ENCODE data around the gene MANSC4.
"Not testable (repeated sequence)": the region's sequence is repeated elsewhere in the genome, so short reads cannot be mapped to it uniquely, and the experiment has no call there.

The MANSC4 gene

DNA sequence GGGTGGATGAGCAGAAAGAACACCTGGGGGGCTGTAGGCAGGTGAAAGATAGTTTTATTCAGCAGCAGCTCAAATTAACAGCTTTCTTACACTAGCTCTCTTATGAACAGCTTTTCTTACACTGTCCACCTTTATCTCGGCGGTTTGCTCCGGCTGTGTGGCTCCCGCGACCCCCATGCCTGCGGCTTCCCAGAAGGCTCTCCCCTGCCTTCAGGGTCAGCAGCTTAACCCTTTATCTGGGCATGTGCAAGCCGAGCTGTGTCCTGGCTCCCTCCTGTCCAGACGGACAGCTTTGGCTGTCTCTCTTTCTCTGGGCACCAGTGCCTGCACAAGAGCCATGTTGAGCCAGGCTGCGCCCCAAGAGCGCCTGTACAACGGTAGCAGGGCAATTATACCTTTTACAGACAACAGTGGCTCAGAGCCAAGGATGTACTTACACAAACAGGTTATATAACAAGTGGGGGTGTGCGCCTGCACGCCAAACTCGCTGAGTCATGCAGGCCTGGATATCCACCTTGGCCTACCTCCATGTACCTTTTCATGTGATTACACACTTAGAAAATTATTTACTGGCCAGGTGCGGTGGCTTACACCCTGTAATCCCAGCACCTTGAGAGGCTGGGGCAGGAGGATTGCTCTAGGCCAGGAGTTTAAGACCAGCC lies 28.5 kb downstream of the MANSC4 start:
- Histone ChIP-seq H4K20me1 (ENCODE audit: insufficient read depth) (no peaks in the 10 kb centered on the region), H3K9ac (no peak overlapping the region), H3K27ac (no peak overlapping the region), H3K4me1 (ENCODE audit: low read depth, poor library complexity, severe bottlenecking) (no peaks in the 10 kb centered on the region), H3K27me3 (ENCODE audit: insufficient read depth, low read depth) (no peaks in the 10 kb centered on the region), H3K4me2 (no peak overlapping the region), H2AFZ (ENCODE audit: low read depth) (no peak overlapping the region), H3K79me2 (ENCODE audit: insufficient read depth, low read depth) (no peaks in the 10 kb centered on the region), H3K4me3 (IDR thresholded peaks at IDR 0.05; ENCODE audit: insufficient read depth, low read depth, low read length) (no peak overlapping the region), H3K36me3 (ENCODE audit: insufficient read depth) (no peaks in the 10 kb centered on the region)
- TF ChIP-seq CTCF (conservative IDR thresholded peaks at IDR 0.05; ENCODE audit: low read depth, low read length), result no peak

DNA sequence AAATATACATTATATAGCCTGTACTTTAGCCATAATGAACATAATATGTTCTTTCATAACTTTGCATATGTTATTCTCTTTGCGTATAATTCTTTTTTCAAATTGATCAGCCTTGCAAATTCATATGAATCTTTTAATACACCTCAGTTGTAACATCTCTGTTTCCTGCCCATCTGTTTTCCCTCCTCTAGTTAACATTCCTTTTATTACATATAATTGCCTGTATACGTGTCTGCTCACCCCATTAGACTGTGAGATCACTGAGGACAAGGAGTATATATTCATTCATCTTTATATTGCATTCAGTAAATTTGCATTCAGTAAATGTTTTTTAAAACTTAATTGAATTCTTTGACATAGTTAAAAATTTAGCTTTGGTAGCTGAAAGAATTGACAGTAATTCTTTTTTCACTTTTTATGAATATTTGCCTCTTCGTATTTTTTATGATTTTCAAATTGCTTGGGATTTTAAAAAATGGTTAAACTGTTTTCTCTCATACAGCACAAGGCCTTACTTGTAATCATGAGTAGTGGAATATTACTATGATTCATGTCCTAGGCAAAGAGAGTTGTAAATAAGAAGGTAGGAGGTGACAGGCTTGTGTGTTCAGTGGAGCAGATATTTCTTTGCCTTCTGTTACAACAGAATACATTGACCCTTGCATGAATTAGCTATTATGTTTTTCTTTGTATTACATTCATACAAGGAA lies 32.8 kb downstream of the MANSC4 start:
- H3K36me3 ChIP-seq (ENCODE audit: insufficient read depth), result no peaks in the 10 kb centered on the region
- H4K20me1 ChIP-seq (ENCODE audit: insufficient read depth), result no peaks in the 10 kb centered on the region
- TF ChIP-seq CTCF (conservative IDR thresholded peaks at IDR 0.05; ENCODE audit: low read depth, low read length), result no peak
- H3K4me2 ChIP-seq, result no peak overlapping the region
- no peak overlapping the region for H2AFZ ChIP-seq (ENCODE audit: low read depth)
- no peak overlapping the region for H3K4me3 ChIP-seq (IDR thresholded peaks at IDR 0.05; ENCODE audit: insufficient read depth, low read depth, low read length)
- no peaks in the 10 kb centered on the region for H3K79me2 ChIP-seq (ENCODE audit: insufficient read depth, low read depth)
- H3K4me1 ChIP-seq (ENCODE audit: low read depth, poor library complexity, severe bottlenecking), result no peaks in the 10 kb centered on the region
- no peak overlapping the region for H3K27ac ChIP-seq
- H3K9ac ChIP-seq, result no peak overlapping the region
- no peaks in the 10 kb centered on the region for H3K27me3 ChIP-seq (ENCODE audit: insufficient read depth, low read depth)

GRCh38 chr12:27745734-27746133 lies 34.3 kb downstream of the MANSC4 start:
- not testable (repeated sequence) for H3K4me3 ChIP-seq (IDR thresholded peaks at IDR 0.05; ENCODE audit: insufficient read depth, low read depth, low read length); H4K20me1 ChIP-seq (ENCODE audit: insufficient read depth); H3K9ac ChIP-seq; H3K27me3 ChIP-seq (ENCODE audit: insufficient read depth, low read depth); H3K79me2 ChIP-seq (ENCODE audit: insufficient read depth, low read depth); H3K36me3 ChIP-seq (ENCODE audit: insufficient read depth); H3K4me1 ChIP-seq (ENCODE audit: low read depth, poor library complexity, severe bottlenecking); H3K4me2 ChIP-seq; H3K27ac ChIP-seq; H2AFZ ChIP-seq (ENCODE audit: low read depth)

DNA sequence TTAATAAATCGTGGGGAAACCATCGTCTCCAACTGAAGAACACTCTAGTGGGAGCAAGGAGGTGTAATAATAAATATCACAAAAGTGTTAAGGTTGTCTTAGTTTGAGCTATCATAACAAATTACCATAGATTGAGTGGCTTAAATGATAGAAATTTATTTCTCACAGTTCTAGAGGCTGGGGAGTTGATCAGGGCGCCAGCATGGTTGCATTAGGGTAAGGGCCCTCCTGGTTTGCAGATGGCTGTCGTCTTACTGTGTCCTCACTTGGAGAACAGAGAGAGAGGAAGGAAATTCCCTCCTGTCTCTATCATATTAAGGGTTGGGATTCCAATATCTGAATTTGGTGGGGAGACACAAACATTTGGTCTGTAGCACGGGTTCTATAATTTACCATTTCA lies 36.4 kb downstream of the MANSC4 start:
- H3K27me3 ChIP-seq (ENCODE audit: insufficient read depth, low read depth), result no peaks in the 10 kb centered on the region
- no peak for TF ChIP-seq CTCF (conservative IDR thresholded peaks at IDR 0.05; ENCODE audit: low read depth, low read length)
- H3K36me3 ChIP-seq (ENCODE audit: insufficient read depth), result no peaks in the 10 kb centered on the region; the same call in 1 of the 2 replicates

GRCh38 chr12:27734321-27734720 lies 45.7 kb downstream of the MANSC4 start:
- H3K4me3 ChIP-seq (IDR thresholded peaks at IDR 0.05; ENCODE audit: insufficient read depth, low read depth, low read length); H3K79me2 ChIP-seq (ENCODE audit: insufficient read depth, low read depth); H3K4me2 ChIP-seq; H3K27me3 ChIP-seq (ENCODE audit: insufficient read depth, low read depth); H3K36me3 ChIP-seq (ENCODE audit: insufficient read depth); H4K20me1 ChIP-seq (ENCODE audit: insufficient read depth); H3K27ac ChIP-seq; H2AFZ ChIP-seq (ENCODE audit: low read depth); H3K9ac ChIP-seq: not testable (repeated sequence)
- H3K4me1 ChIP-seq (ENCODE audit: low read depth, poor library complexity, severe bottlenecking), result peaks cover 23% of the 10 kb centered on the region

More for the DNA sequence above, 36.4 kb downstream of the MANSC4 start:
- H3K9ac ChIP-seq, result no peak overlapping the region
- no peak overlapping the region for H3K4me3 ChIP-seq (IDR thresholded peaks at IDR 0.05; ENCODE audit: insufficient read depth, low read depth, low read length)
- H3K27ac ChIP-seq, result no peak overlapping the region
- H2AFZ ChIP-seq (ENCODE audit: low read depth), result no peak overlapping the region
- H3K4me2 ChIP-seq, result no peak overlapping the region
- peaks cover 9% of the 10 kb centered on the region for H3K4me1 ChIP-seq (ENCODE audit: low read depth, poor library complexity, severe bottlenecking)
- no peaks in the 10 kb centered on the region for H3K79me2 ChIP-seq (ENCODE audit: insufficient read depth, low read depth)
- H4K20me1 ChIP-seq (ENCODE audit: insufficient read depth), result no peaks in the 10 kb centered on the region
